KMS-11 (cell line): ENCODE data around the gene LSS.
"Not testable (repeated sequence)": the region's sequence is repeated elsewhere in the genome, so short reads cannot be mapped to it uniquely, and the experiment has no call there.

Experiments
- H2AFZ ChIP-seq: fragments of 200-600 bp; sonication (generic); 2 replicates; pipeline ENCODE4 v1.6.1; 2016; ENCODE audit warnings: antibody characterized with exemption, mixed run types, low read depth
- H3K27ac ChIP-seq: fragments of 200-600 bp; sonication (generic); 2 replicates; pipeline ENCODE4 v1.6.1; 2016; ENCODE audit warnings: mild to moderate bottlenecking, mixed run types
- H3K27me3 ChIP-seq: fragments of 200-600 bp; sonication (generic); 2 replicates; pipeline ENCODE4 v1.6.1; 2017; ENCODE audit warnings: mild to moderate bottlenecking, low read depth, mixed run types, moderate library complexity; ENCODE audit not compliant: insufficient read depth
- H3K36me3 ChIP-seq: fragments of 200-600 bp; sonication (generic); 2 replicates; pipeline ENCODE4 v1.6.1; 2017; ENCODE audit warnings: mild to moderate bottlenecking, mixed run types; ENCODE audit not compliant: insufficient read depth
- H3K4me1 ChIP-seq: fragments of 200-600 bp; sonication (generic); 2 replicates; pipeline ENCODE4 v1.6.1; 2016; ENCODE audit warnings: mild to moderate bottlenecking, low read depth, mixed run types; ENCODE audit not compliant: poor library complexity, severe bottlenecking
- H3K4me2 ChIP-seq: fragments of 200-600 bp; sonication (generic); 2 replicates; pipeline ENCODE4 v1.7.0; 2016; ENCODE audit warnings: mild to moderate bottlenecking, mixed run types
- H3K4me3 ChIP-seq: fragments of 200-600 bp; sonication (generic); IDR thresholded peaks from 2 replicates; pipeline ENCODE4 v1.6.1; 2017; ENCODE audit warnings: low read depth, low read length, mixed read lengths; ENCODE audit not compliant: insufficient read depth
- H3K79me2 ChIP-seq: fragments of 200-600 bp; sonication (generic); 2 replicates; pipeline ENCODE4 v1.6.1; 2016; ENCODE audit warnings: low read depth, mixed run types; ENCODE audit not compliant: insufficient read depth
- H3K9ac ChIP-seq: fragments of 200-600 bp; sonication (generic); 2 replicates; pipeline ENCODE4 v1.6.1; 2016; ENCODE audit warnings: mild to moderate bottlenecking, mixed run types
- H4K20me1 ChIP-seq: fragments of 200-600 bp; sonication (generic); 2 replicates; pipeline ENCODE4 v1.6.1; 2016; ENCODE audit warnings: mild to moderate bottlenecking, mixed run types; ENCODE audit not compliant: insufficient read depth
- TF ChIP-seq, protein P1 (sequence below): fragments of 200-600 bp; sonication (generic); conservative IDR thresholded peaks from 2 replicates; pipeline ENCODE4 v1.6.1; 2017; ENCODE audit warnings: low read depth, mild to moderate bottlenecking, antibody characterized with exemption, low read length, moderate library complexity, mixed read lengths

The LSS gene

GRCh38 chr21:46202592-46203202, 25.9 kb downstream of the LSS start:
- Histone ChIP-seq H4K20me1 (no peaks in the 10 kb centered on the region), H3K9ac (no peak overlapping the region), H3K4me2 (no peak overlapping the region), H3K4me3 (no peak overlapping the region), H3K4me1 (no peaks in the 10 kb centered on the region), H3K27me3 (no peaks in the 10 kb centered on the region), H3K36me3 (no peaks in the 10 kb centered on the region; the same call in 1 of the 2 replicates), H3K79me2 (no peaks in the 10 kb centered on the region; the same call in 1 of the 2 replicates), H3K27ac (no peak overlapping the region), H2AFZ (no peak overlapping the region)
- TF ChIP-seq, protein P1, sequence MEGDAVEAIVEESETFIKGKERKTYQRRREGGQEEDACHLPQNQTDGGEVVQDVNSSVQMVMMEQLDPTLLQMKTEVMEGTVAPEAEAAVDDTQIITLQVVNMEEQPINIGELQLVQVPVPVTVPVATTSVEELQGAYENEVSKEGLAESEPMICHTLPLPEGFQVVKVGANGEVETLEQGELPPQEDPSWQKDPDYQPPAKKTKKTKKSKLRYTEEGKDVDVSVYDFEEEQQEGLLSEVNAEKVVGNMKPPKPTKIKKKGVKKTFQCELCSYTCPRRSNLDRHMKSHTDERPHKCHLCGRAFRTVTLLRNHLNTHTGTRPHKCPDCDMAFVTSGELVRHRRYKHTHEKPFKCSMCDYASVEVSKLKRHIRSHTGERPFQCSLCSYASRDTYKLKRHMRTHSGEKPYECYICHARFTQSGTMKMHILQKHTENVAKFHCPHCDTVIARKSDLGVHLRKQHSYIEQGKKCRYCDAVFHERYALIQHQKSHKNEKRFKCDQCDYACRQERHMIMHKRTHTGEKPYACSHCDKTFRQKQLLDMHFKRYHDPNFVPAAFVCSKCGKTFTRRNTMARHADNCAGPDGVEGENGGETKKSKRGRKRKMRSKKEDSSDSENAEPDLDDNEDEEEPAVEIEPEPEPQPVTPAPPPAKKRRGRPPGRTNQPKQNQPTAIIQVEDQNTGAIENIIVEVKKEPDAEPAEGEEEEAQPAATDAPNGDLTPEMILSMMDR, result no peak

- H3K36me3 ChIP-seq, H3K9ac ChIP-seq, H2AFZ ChIP-seq, H3K27ac ChIP-seq, H3K79me2 ChIP-seq, H3K4me1 ChIP-seq, H4K20me1 ChIP-seq, H3K4me2 ChIP-seq, H3K4me3 ChIP-seq, H3K27me3 ChIP-seq: not testable (repeated sequence)
Observed at GRCh38 chr21:46200877-46201803, 27.4 kb downstream of the LSS start.

DNA sequence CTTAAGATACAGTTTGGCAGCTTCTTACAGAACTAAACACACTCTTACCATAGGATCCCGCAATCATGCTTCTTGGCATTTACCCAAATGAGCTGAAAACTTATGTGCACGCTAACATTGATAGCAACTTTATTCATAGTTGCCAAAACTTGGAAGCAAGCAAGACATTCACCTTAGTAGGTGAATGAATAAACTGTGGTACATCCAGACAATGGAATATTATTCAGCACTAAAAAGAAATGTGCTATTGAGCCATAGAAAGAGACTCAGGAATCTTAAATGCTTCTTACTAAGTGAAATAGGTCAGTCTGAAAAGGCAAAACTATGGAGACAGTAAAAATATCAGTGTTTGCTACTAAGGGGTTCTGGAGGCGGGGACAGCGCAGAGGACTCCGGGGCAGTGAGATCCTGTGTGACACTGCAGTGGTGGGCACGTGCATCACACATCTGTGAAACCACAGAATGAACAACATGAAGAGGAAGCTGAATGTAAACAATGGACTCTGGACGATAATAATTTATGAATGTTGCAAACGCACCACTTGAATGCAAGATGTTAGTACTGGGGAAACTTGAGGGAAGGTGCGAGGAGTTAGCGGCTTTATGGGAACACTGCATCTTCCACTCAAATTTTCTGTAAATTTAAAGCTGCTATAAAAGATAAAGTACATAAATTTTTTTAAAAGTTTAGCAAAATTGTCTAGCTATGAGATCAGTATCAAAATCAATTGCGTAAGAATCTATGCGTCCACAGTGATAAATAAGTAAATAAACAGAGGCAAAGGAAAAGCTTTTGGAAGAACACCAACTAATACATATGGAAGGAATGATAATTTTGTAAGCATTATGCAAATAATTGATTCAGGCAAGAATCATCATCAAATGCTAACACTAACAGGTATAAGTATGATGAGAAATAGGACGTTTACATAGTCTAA, 28.9 kb downstream of the LSS start:
- Histone ChIP-seq H3K9ac (no peak overlapping the region), H3K4me2 (no peak overlapping the region), H3K36me3 (peaks cover 5% of the 10 kb centered on the region; the same call in 1 of the 2 replicates), H3K27me3 (no peaks in the 10 kb centered on the region), H3K79me2 (no peaks in the 10 kb centered on the region; the same call in 1 of the 2 replicates), H3K27ac (no peak overlapping the region), H2AFZ (no peak overlapping the region), H3K4me3 (no peak overlapping the region), H3K4me1 (no peaks in the 10 kb centered on the region), H4K20me1 (no peaks in the 10 kb centered on the region)
- TF ChIP-seq, protein P1, result no peak

- Histone ChIP-seq H3K36me3 (peaks cover 5% of the 10 kb centered on the region; the same call in 1 of the 2 replicates), H2AFZ (no peak overlapping the region)
Observed at GRCh38 chr21:46196733-46197132, 31.8 kb downstream of the LSS start.

More at GRCh38 chr21:46196733-46197132, 31.8 kb downstream of the LSS start:
- Histone ChIP-seq H3K4me2 (no peak overlapping the region), H3K27me3 (no peaks in the 10 kb centered on the region), H3K27ac (no peak overlapping the region), H4K20me1 (no peaks in the 10 kb centered on the region), H3K4me3 (no peak overlapping the region), H3K4me1 (no peaks in the 10 kb centered on the region), H3K79me2 (no peaks in the 10 kb centered on the region; the same call in 1 of the 2 replicates), H3K9ac (no peak overlapping the region)
- TF ChIP-seq, protein P1, result no peak
